Choroid plexus epithelial cell (primary cell): ENCODE results near the gene PCDHGC4.

Experiments
- DNase-seq: peaks from one replicate; pipeline ENCODE4 v3.0.0-alpha.2; 2010; ENCODE audit warnings: low read depth
- H3K4me3 ChIP-seq: 2 replicates; pipeline ENCODE4 v1.5.1; 2011; ENCODE audit warnings: low read depth, mild to moderate bottlenecking, control low read depth, low read length, moderate library complexity
- TF ChIP-seq, protein P1 (sequence below): conservative IDR thresholded peaks from 2 replicates; pipeline ENCODE4 v1.5.1; 2011; ENCODE audit warnings: low read depth, mild to moderate bottlenecking, control low read depth, inconsistent platforms, low read length, moderate library complexity

PCDHGC4 gene

DNA sequence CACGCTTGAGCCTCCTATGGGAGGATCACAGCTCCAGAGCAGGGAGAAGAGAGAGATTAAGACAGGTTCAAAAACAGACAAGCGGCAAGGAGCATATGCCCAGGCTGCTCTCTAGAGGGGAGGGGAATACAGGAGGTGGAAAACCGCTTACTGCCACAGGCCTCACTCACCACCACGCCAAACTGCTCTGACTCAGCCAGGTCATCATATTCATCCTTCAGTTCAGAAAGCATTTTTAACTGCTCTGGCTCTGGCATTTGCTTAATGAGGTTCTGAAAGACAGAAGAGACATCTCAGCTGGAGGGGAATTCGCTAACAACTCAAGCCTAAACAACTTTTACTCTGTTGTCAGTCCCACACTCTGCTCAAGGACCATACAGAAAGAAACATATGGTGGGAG lies 44.2 kb downstream of the PCDHGC4 start:
- TF ChIP-seq, protein P1, sequence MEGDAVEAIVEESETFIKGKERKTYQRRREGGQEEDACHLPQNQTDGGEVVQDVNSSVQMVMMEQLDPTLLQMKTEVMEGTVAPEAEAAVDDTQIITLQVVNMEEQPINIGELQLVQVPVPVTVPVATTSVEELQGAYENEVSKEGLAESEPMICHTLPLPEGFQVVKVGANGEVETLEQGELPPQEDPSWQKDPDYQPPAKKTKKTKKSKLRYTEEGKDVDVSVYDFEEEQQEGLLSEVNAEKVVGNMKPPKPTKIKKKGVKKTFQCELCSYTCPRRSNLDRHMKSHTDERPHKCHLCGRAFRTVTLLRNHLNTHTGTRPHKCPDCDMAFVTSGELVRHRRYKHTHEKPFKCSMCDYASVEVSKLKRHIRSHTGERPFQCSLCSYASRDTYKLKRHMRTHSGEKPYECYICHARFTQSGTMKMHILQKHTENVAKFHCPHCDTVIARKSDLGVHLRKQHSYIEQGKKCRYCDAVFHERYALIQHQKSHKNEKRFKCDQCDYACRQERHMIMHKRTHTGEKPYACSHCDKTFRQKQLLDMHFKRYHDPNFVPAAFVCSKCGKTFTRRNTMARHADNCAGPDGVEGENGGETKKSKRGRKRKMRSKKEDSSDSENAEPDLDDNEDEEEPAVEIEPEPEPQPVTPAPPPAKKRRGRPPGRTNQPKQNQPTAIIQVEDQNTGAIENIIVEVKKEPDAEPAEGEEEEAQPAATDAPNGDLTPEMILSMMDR: no peak
- peak; percentile 82 for DNase-seq
- H3K4me3 ChIP-seq: no peak overlapping the region

DNA sequence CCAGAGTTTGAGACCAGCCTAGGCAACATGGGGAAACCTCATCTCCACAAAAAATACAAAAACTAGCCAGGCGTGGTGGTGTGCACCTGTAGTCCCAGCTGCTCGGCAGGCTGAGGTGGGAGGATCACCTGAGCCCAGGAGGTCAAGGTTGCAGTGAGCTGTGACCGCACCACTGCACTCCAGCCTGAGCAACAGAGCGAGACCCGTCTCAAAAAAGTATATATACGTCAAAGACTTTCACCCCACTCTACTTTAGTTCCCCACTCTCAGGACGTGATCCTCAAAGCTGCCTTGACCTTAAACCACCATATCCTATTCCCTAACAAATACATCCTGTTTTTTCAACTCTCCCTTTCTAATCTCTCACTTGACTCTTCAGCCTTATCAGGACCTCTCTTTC lies 45.0 kb downstream of the PCDHGC4 start:
- no peak overlapping the region for H3K4me3 ChIP-seq
- TF ChIP-seq, protein P1: no peak
- no peak for DNase-seq

DNA sequence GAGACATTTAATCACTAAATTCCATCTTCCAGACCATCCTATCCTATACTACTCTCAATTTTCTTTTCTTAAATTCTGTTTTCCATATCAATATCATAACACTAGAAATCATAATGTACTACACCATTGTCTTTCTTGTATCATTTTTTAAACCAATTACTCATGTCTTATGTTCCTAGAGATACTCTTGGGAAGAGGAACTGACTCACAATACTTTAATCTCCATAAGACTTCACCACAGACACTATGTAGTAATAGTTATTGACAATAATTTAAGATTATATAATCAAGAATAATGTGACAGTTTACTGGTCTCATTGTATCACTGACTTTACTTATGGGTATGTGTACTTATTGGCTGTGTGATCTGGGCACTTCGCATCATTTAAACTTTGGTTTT lies 47.9 kb downstream of the PCDHGC4 start:
- DNase-seq: no peak
- no peak overlapping the region for H3K4me3 ChIP-seq
- TF ChIP-seq, protein P1: no peak

DNA sequence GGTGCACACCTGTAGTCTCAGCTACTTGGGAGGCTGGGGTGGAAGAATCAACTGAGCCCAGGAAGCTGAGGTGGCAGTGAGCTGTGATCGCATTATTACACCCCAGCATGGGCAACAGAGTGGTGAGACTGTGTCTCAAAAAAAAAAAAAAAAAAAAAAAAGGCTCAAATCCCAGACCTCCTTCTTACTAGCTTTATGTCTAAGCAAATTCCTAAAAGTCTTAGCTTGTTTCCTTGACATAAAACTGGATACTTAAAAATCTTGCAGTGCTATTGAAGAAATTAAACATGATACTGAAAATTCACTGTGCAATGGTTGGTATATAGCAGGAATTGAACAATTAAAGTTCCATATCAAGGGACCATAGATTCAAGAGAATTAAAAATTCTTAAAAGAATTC lies 49.1 kb downstream of the PCDHGC4 start:
- TF ChIP-seq, protein P1: no peak
- DNase-seq: no peak
- no peak overlapping the region for H3K4me3 ChIP-seq

DNA sequence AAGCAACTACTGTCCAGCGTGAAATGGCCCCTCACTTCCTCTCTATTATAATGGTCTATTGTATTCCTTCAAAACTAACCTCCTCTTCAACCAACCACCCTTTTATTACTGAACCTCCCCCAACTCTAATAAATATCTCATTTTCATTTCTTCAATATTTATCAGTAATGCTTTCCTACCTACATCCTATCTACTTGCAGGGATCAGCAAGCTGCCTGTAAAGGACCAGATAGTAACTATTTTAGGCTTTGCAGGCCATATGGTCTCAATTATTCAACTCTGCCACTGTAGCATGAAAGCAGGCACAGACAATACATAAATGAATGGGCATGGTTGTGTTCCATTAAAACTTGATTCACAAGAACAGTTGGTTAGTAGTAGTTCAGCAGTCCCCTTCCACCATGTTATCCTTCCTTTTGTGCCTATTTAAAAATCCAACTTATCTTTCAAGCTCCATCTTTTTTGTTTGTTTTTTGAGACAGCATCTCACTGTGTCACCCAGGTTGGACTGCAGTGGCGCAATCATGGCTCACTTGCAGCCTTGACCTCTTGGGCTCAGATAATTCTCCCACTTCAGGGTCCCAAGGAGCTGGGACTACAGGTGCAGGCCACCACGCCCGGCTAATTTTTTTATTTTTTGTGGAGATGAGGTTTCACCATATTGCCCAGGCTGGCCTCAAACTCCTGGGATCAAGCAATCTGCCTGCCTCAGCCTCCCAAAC lies 49.8 kb downstream of the PCDHGC4 start:
- DNase-seq: no peak
- H3K4me3 ChIP-seq: no peak overlapping the region
- TF ChIP-seq, protein P1: no peak
